ENCODE data around the gene BMERB1.

DNA sequence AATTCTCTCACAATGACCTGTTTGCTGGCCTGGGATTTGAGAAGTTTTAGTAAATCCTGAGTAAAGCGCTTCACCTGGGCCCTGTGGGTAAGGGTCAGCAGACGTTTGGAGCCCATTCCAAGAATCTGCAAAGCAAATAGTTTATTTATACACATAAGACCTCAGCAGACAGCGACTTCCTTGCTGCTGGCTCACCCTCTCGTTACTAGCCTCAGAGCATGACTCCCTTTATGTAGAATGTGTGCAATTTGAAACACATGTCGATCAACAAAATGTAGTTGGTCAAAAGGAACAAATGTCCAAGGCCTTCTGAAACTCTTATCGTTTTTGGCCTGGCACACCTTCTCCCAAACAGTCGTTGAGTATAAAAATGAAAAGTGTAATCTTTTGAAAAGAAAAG is 177.2 kb downstream of the BMERB1 start:
- TF ChIP-seq EZH2 (IDR thresholded peaks at IDR 0.05; ENCODE audit: low read length, unreplicated experiment): no peak
- TF ChIP-seq, protein P1, sequence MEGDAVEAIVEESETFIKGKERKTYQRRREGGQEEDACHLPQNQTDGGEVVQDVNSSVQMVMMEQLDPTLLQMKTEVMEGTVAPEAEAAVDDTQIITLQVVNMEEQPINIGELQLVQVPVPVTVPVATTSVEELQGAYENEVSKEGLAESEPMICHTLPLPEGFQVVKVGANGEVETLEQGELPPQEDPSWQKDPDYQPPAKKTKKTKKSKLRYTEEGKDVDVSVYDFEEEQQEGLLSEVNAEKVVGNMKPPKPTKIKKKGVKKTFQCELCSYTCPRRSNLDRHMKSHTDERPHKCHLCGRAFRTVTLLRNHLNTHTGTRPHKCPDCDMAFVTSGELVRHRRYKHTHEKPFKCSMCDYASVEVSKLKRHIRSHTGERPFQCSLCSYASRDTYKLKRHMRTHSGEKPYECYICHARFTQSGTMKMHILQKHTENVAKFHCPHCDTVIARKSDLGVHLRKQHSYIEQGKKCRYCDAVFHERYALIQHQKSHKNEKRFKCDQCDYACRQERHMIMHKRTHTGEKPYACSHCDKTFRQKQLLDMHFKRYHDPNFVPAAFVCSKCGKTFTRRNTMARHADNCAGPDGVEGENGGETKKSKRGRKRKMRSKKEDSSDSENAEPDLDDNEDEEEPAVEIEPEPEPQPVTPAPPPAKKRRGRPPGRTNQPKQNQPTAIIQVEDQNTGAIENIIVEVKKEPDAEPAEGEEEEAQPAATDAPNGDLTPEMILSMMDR (conservative IDR thresholded peaks at IDR 0.05; ENCODE audit: low read depth, low read length): no peak
- TF ChIP-seq EZH2phosphoT487 (IDR thresholded peaks at IDR 0.05; ENCODE audit: borderline replicate concordance, low read length): no peak
